HG02885 (cell line): ENCODE measurements around the gene FRMD4B.

Experiments
- ATAC-seq: cut with Tn5 transposase; IDR thresholded peaks from one replicate; pipeline ENCODE4 v1.9.1; 2021; ENCODE audit warnings: mild to moderate bottlenecking; ENCODE audit not compliant: unreplicated experiment, poor library complexity

The FRMD4B gene

GRCh38 chr3:69368129-69368741, 17.7 kb downstream of the FRMD4B start:
- peak; percentile 99 for ATAC-seq

- no peak for ATAC-seq
Observed at GRCh38 chr3:69367586-69367985, 18.3 kb downstream of the FRMD4B start.

DNA sequence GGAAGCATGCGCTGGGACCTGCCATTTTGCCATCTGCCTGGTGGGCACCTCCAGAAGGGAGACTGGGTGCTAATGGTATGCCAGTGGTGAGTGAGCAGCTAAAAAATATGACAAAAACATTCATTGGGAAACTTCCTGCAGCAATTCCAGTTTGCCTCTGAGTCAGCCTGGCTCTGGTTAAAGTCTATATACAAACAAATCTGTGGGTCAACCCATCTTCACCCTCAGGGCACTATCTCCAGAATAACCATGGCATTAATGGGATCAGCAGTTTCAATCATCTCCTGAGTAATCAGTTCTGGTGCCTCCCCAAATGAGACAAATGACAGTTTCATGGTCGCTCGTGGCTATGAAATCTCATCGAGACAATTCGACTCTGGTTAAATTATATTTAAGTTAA, 21.5 kb downstream of the FRMD4B start:
- no peak for ATAC-seq

GRCh38 chr3:69360690-69361089, 25.2 kb downstream of the FRMD4B start:
- no peak for ATAC-seq

GRCh38 chr3:69359916-69360315, 26.0 kb downstream of the FRMD4B start:
- no peak for ATAC-seq

GRCh38 chr3:69359339-69359893, 26.5 kb downstream of the FRMD4B start:
- ATAC-seq = no peak

DNA sequence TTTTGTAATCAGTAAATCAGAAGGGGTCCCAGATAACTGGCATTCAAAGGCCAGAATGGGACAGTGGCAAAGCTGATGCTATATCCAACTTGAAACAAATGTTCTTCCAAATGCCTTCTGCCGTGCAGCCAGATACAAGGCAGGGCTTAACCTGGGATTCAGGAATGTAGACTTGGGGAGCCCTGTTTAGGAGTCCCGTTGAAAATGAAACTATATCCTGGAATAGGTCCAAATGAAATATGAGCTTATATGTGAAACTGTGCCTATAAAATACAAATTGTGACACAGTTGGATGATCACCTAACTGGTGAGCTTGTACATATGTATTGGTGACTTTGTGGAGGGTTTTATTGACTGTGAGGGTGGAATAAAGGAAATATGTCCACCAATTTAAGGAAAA, 28.7 kb downstream of the FRMD4B start:
- ATAC-seq = no peak

- no peak for ATAC-seq
Observed at GRCh38 chr3:69354948-69355347, 30.9 kb downstream of the FRMD4B start.

- no peak for ATAC-seq
Observed at GRCh38 chr3:69353503-69353902, 32.4 kb downstream of the FRMD4B start.

- no peak for ATAC-seq
Observed at GRCh38 chr3:69353088-69353478, 32.8 kb downstream of the FRMD4B start.

GRCh38 chr3:69352305-69353087, 33.4 kb downstream of the FRMD4B start:
- no peak for ATAC-seq

- no peak for ATAC-seq
Observed at GRCh38 chr3:69343875-69344274, 42.0 kb downstream of the FRMD4B start.

GRCh38 chr3:69342074-69342473, 43.8 kb downstream of the FRMD4B start:
- no peak for ATAC-seq

- ATAC-seq = no peak
Observed at GRCh38 chr3:69339760-69340159, 46.1 kb downstream of the FRMD4B start.

DNA sequence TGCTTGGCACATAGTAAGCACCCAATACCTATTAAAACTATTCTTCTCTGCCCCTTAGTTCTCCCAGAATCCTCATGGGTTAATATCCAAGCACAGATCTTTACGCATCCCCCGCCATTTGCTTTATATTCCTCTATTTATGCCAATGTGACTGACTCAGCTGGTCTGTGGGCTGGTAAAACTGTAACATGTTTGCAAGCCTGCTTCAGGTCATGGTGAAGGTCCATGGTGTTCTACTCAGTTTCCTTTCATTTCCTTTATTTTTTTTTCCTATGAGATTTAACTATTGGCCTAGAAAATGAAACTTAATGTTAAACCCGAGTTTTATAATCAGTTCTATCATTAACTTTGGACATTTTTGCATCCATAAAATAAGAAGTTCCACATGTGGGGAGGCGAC, 47.0 kb downstream of the FRMD4B start:
- no peak for ATAC-seq

GRCh38 chr3:69332934-69333333, 53.0 kb downstream of the FRMD4B start:
- no peak for ATAC-seq

DNA sequence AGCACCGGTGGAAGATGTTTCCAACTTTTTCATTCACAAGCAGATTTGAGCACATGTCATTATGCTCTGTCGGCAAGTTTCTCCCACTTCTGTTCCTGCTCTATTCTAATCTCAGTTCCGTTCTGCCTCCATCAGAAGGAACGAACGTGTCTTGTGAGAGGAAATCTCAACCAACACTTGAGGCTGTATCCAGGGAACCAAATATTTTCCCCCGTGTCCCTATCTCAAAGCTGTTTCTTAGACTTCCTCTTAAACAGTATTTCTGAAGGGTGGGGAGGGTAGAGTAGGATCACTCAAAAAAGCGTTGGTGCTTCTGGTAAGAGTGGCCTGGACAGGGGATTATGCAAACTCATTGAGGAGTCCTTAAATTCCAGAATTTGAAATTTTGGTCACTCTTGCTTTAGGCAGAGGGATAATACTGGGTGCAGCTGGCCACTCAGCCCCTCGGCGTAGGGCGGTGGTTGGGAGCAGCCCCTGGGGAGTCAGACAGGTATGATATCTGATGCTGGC, 54.9 kb downstream of the FRMD4B start:
- ATAC-seq = no peak

- no peak for ATAC-seq
Observed at GRCh38 chr3:69329892-69330291, 56.0 kb downstream of the FRMD4B start.

GRCh38 chr3:69328963-69329302, 57.0 kb downstream of the FRMD4B start:
- no peak for ATAC-seq

- no peak for ATAC-seq
Observed at GRCh38 chr3:69328103-69328962, 57.6 kb downstream of the FRMD4B start.

DNA sequence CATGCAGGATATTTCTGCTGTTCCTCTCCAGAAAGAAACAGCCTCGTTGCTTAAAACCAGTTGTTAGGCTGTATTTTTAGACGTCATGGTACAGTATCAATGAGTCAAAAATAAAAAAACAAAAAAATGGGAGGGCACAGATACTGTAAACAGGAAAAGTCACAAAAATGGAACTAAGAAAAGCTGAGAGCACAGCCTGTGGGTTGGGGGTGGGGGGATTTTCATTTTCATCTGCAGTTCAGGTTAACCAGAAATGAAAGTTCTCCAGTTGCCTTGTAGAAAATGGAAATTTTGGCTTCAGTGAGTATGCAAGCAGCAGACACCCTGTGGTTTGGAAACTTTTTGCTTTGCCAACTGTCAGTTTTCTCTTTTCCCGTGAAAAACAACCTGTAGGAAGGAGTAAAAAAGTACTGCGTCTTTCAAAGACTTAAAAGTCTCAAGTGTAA, 59.0 kb downstream of the FRMD4B start:
- ATAC-seq = peak; percentile 86
